Measurements from ENCODE around the gene FKBP1C.

Gene FKBP1C

DNA sequence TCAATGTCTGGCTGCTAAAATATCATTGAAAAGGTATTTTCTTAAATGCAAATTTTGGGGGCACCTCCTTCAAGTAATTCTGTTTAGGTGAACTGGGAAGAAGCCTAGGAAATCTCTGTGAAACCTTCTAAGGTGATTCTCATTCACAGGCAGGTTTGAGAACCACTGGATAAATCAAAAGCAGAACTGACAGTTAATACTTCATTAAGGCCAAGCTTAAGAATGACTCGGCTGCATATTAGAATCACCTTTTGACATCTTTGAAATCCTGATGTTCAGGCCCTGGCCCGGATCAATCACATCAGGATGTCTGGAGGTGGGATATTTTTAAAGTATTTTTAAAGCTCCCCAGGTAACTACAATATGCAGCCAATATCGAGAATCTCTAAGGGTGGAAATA is 50.6 kb downstream of the FKBP1C start:
- DNase-seq, result no peak

Measured in anterior cingulate cortex (tissue), 58 donors.